GM19372 (cell line): ENCODE results near the gene MYO5B.

Source experiments
- ATAC-seq: cut with Tn5 transposase; IDR thresholded peaks from one replicate; pipeline ENCODE4 v1.9.1; 2021; ENCODE audit warnings: mild to moderate bottlenecking, low read depth, moderate library complexity; ENCODE audit not compliant: unreplicated experiment

Gene MYO5B

GRCh38 chr18:50155406-50155805, 39.5 kb downstream of the MYO5B start:
- no peak for ATAC-seq

- ATAC-seq: no peak
These were observed 40.5 kb downstream of the MYO5B start for GRCh38 chr18:50154420-50154819.

- ATAC-seq: no peak
These were observed 42.0 kb downstream of the MYO5B start for GRCh38 chr18:50152900-50153299.

GRCh38 chr18:50151926-50152325, 43.0 kb downstream of the MYO5B start:
- no peak for ATAC-seq

GRCh38 chr18:50144540-50144939, 50.4 kb downstream of the MYO5B start:
- ATAC-seq: no peak

- ATAC-seq: no peak
These were observed 51.1 kb downstream of the MYO5B start for GRCh38 chr18:50143886-50144285.

- no peak for ATAC-seq
These were observed 51.7 kb downstream of the MYO5B start for GRCh38 chr18:50143294-50143693.

- no peak for ATAC-seq
These were observed 52.4 kb downstream of the MYO5B start for GRCh38 chr18:50142441-50143120.

GRCh38 chr18:50138181-50139064, 56.5 kb downstream of the MYO5B start:
- no peak for ATAC-seq

- ATAC-seq: no peak
These were observed 59.0 kb downstream of the MYO5B start for GRCh38 chr18:50135903-50136302.

GRCh38 chr18:50133526-50133925, 61.4 kb downstream of the MYO5B start:
- ATAC-seq: no peak

- no peak for ATAC-seq
These were observed 63.4 kb downstream of the MYO5B start for GRCh38 chr18:50131591-50131990.

- ATAC-seq: no peak
These were observed 66.3 kb downstream of the MYO5B start for GRCh38 chr18:50128506-50129271.

- ATAC-seq: no peak
These were observed 67.3 kb downstream of the MYO5B start for GRCh38 chr18:50127516-50128210.

- ATAC-seq: no peak
These were observed 68.5 kb downstream of the MYO5B start for GRCh38 chr18:50126471-50126870.

GRCh38 chr18:50125456-50125855, 69.5 kb downstream of the MYO5B start:
- no peak for ATAC-seq

GRCh38 chr18:50119296-50119695, 75.7 kb downstream of the MYO5B start:
- no peak for ATAC-seq

GRCh38 chr18:50117863-50118262, 77.1 kb downstream of the MYO5B start:
- ATAC-seq: no peak

- ATAC-seq: no peak
These were observed 79.9 kb downstream of the MYO5B start for GRCh38 chr18:50115095-50115494.

GRCh38 chr18:50114448-50114847, 80.5 kb downstream of the MYO5B start:
- no peak for ATAC-seq

- ATAC-seq: no peak
These were observed 81.2 kb downstream of the MYO5B start for GRCh38 chr18:50113726-50114125.
